Colonic mucosa (tissue), 4 donors: ENCODE data around the gene DAPP1. TPM values are rescaled to one million over a fixed set of nuclear protein-coding genes. Genes with fewer than 3 reads are reported as not detected.

ENCODE experiments used
- DNase-seq: peaks from one replicate; pipeline ENCODE4 v3.0.0-alpha.2; 2020
- H3K27ac ChIP-seq: fragments of 200-600 bp; one replicate; pipeline ENCODE4 v1.8.0; 2021
- H3K27me3 ChIP-seq: fragments of 200-600 bp; one replicate; pipeline ENCODE4 v1.8.0; 2021
- H3K36me3 ChIP-seq: fragments of 200-600 bp; one replicate; pipeline ENCODE4 v1.8.0; 2021
- H3K4me1 ChIP-seq: fragments of 200-600 bp; one replicate; pipeline ENCODE4 v1.8.0; 2021; ENCODE audit warnings: mild to moderate bottlenecking
- H3K4me3 ChIP-seq: fragments of 200-600 bp; one replicate; pipeline ENCODE4 v1.8.0; 2021
- H3K9ac ChIP-seq, 2 donors: one replicate each; pipeline ENCODE4 v1.7.0; 2013; ENCODE audit warnings: control low read depth in 2 of 2, low read depth in 2 of 2, low read length in 2 of 2
- H3K9me3 ChIP-seq: fragments of 200-600 bp; one replicate; pipeline ENCODE4 v1.8.0; 2021
- intact Hi-C: fragments of 100-400 bp; cut with DNase I; formaldehyde crosslinking; loops from one replicate; pipeline ENCODE4 v1.14.1; 2022
- total RNA-seq, 2 donors: library from RNA; stranded (reverse); fragmentation: NEBNext Ultra II Directional in 1 of 2; extraction: Animal tissue kit (Norgen Biotek cat#: 25700) in 1 of 2; gene quantifications; one replicate each; pipeline ENCODE4 v1.2.1, GENCODE V29; 2021
- TF ChIP-seq, protein P1 (sequence below): fragments of 200-600 bp; IDR thresholded peaks from one replicate; pipeline ENCODE4 v1.8.0; 2022; ENCODE audit warnings: antibody characterized with exemption, mild to moderate bottlenecking
- donor health status: healthy.
- donor health status: DM: no; HTN: no; CAD: no.
- donor health status: DM: no; HTN: no; CAD: no.

The DAPP1 gene
- total RNA-seq, 2 donors from 2014 or later: 3.6 to 5.0 TPM

DNA sequence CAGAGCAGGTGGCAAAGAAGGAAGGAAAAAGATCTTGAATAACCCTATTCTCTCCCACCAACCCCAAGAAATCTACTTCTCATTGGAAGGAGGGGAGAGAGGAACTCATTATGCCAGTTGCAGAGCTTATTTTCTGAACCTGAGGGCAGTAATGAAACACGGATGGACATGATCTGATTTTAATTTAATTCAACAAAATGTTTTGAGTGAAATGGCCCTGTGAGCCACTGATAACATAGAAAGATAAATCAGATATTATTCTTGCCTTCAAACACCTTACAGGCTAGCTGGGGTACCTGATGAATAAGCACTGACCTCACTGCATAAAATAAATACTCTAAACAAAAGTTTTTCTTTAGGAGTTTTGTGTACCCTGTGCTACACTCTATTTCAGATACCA, 30.3 kb downstream of the DAPP1 start:
- no peaks in the 10 kb centered on the region for H3K9me3 ChIP-seq
- TF ChIP-seq, protein P1, sequence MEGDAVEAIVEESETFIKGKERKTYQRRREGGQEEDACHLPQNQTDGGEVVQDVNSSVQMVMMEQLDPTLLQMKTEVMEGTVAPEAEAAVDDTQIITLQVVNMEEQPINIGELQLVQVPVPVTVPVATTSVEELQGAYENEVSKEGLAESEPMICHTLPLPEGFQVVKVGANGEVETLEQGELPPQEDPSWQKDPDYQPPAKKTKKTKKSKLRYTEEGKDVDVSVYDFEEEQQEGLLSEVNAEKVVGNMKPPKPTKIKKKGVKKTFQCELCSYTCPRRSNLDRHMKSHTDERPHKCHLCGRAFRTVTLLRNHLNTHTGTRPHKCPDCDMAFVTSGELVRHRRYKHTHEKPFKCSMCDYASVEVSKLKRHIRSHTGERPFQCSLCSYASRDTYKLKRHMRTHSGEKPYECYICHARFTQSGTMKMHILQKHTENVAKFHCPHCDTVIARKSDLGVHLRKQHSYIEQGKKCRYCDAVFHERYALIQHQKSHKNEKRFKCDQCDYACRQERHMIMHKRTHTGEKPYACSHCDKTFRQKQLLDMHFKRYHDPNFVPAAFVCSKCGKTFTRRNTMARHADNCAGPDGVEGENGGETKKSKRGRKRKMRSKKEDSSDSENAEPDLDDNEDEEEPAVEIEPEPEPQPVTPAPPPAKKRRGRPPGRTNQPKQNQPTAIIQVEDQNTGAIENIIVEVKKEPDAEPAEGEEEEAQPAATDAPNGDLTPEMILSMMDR: no peak
- intact Hi-C loops: no loop called here
- H3K27ac ChIP-seq: no peak overlapping the region
- H3K9ac ChIP-seq: no peak overlapping the region
- H3K4me3 ChIP-seq: no peak overlapping the region
- no peaks in the 10 kb centered on the region for H3K27me3 ChIP-seq
- no peaks in the 10 kb centered on the region for H3K36me3 ChIP-seq
- no peak for DNase-seq
- H3K4me1 ChIP-seq: no peaks in the 10 kb centered on the region

- no peaks in the 10 kb centered on the region for H3K27me3 ChIP-seq
- H3K9me3 ChIP-seq: no peaks in the 10 kb centered on the region
- no peaks in the 10 kb centered on the region for H3K4me1 ChIP-seq
- H3K27ac ChIP-seq: no peak overlapping the region
- DNase-seq: no peak
- TF ChIP-seq, protein P1: no peak
- intact Hi-C loops: no loop called here
- no peak overlapping the region for H3K4me3 ChIP-seq
- H3K36me3 ChIP-seq: no peaks in the 10 kb centered on the region
- H3K9ac ChIP-seq: no peak overlapping the region
Observed at GRCh38 chr4:99847362-99847976, 30.8 kb downstream of the DAPP1 start.

- Histone ChIP-seq H3K4me3 (no peak overlapping the region), H3K27ac (no peak overlapping the region), H3K27me3 (no peaks in the 10 kb centered on the region), H3K9me3 (no peaks in the 10 kb centered on the region), H3K9ac (no peak overlapping the region), H3K36me3 (no peaks in the 10 kb centered on the region), H3K4me1 (no peaks in the 10 kb centered on the region)
- intact Hi-C loops: no loop called here
- TF ChIP-seq, protein P1: no peak
- DNase-seq: no peak
Observed at GRCh38 chr4:99848591-99849001, 32.0 kb downstream of the DAPP1 start.

DNA sequence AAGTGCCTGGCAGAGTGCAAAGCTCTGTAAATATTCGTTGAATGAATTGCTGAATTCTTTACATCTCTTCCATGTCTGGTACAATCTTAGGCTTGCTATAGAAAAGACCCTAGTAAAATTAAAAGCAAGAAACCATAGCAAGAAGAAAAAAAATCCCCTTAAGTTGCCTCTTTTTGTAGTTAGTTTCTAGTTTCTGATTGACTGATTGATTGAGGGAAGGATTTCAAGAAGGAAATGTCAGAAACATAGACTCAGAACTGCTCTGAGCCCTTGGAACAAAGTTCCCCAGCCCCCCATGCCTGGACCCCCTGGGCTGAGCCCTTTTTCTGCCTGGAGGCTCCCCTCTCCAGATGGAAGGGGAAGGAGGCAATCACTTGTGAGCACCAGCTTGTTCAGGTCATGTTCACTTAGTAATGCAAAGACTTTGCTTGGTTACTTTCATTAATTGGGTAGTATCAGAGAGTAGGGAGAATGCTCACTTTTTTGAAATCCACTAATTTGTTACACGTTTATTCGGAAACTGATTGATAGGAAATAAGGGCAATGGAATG, 35.6 kb downstream of the DAPP1 start:
- Histone ChIP-seq H3K27me3 (no peaks in the 10 kb centered on the region), H3K36me3 (no peaks in the 10 kb centered on the region), H3K27ac (no peak overlapping the region), H3K4me3 (no peak overlapping the region), H3K4me1 (no peaks in the 10 kb centered on the region), H3K9ac (no peak overlapping the region), H3K9me3 (no peaks in the 10 kb centered on the region)
- TF ChIP-seq, protein P1: no peak
- intact Hi-C loops: no loop called here
- no peak for DNase-seq

GRCh38 chr4:99853190-99853589, 36.6 kb downstream of the DAPP1 start:
- no peaks in the 10 kb centered on the region for H3K27me3 ChIP-seq
- TF ChIP-seq, protein P1: no peak
- H3K27ac ChIP-seq: no peak overlapping the region
- H3K9ac ChIP-seq: no peak overlapping the region
- H3K4me3 ChIP-seq: no peak overlapping the region
- intact Hi-C loops: no loop called here
- no peaks in the 10 kb centered on the region for H3K36me3 ChIP-seq
- H3K4me1 ChIP-seq: no peaks in the 10 kb centered on the region
- no peaks in the 10 kb centered on the region for H3K9me3 ChIP-seq
- DNase-seq: no peak
